Gastroesophageal sphincter (tissue), 4 donors: Measurements from ENCODE around the gene ELMO3. TPM values are rescaled to one million over a fixed set of nuclear protein-coding genes. Genes with fewer than 3 reads are reported as not detected.

Experiments used
- ATAC-seq: fragments of 150-250 bp; one replicate; pipeline ENCODE4 v1.9.1; 2016; ENCODE audit warnings: mild to moderate bottlenecking, moderate library complexity
- H3K27ac ChIP-seq, 4 donors: fragments of 200-600 bp; sonication (generic) in 3 of 4; 1 replicate in 3 of 4; 2 replicates in 1 of 4; pipeline ENCODE4 v1.5.1; 2016 to 2019
- H3K27me3 ChIP-seq: fragments of 200-600 bp; sonication (generic); one replicate; pipeline ENCODE4 v1.5.1; 2019
- H3K36me3 ChIP-seq, 2 donors: fragments of 200-600 bp; sonication (generic); one replicate each; pipeline ENCODE4 v1.5.1; 2019; ENCODE audit warnings: control low read depth in 1 of 2
- H3K4me1 ChIP-seq, 3 donors: fragments of 200-600 bp; sonication (generic); 1 replicate in 2 of 3; 2 replicates in 1 of 3; pipeline ENCODE4 v1.5.1; 2016 to 2019; ENCODE audit warnings: control low read depth in 2 of 3
- H3K4me3 ChIP-seq, 2 donors: fragments of 200-600 bp; sonication (generic); one replicate each; pipeline ENCODE4 v1.5.1; 2019; ENCODE audit warnings: mild to moderate bottlenecking in 1 of 2, moderate library complexity in 1 of 2
- H3K9me3 ChIP-seq, 3 donors: fragments of 200-600 bp; sonication (generic); one replicate each; pipeline ENCODE4 v1.5.1; 2017 to 2019; ENCODE audit warnings: control low read depth in 2 of 3
- CTCF ChIP-seq, 4 experiments: fragments of 200-600 bp in 2 of 4; fragments of 450-650 bp in 2 of 4; sonication (generic) in 1 of 4; IDR thresholded peaks; one replicate each; pipeline ENCODE4 v1.5.1; 2017 to 2019; ENCODE audit warnings: antibody characterized with exemption in 4 of 4, mild to moderate bottlenecking in 2 of 4, moderate library complexity in 2 of 4
- EP300 ChIP-seq: sonication (generic); formaldehyde crosslinking; IDR thresholded peaks from one replicate; pipeline ENCODE4 v1.6.1; 2017; ENCODE audit warnings: antibody characterized with exemption, mild to moderate bottlenecking
- POLR2A ChIP-seq, 2 donors: fragments of 450-650 bp; IDR thresholded peaks; one replicate each; pipeline ENCODE4 v1.6.1; 2017; ENCODE audit warnings: antibody characterized with exemption in 2 of 2, mild to moderate bottlenecking in 2 of 2, moderate library complexity in 1 of 2
- POLR2AphosphoS5 ChIP-seq: sonication (generic); formaldehyde crosslinking; IDR thresholded peaks from one replicate; pipeline ENCODE4 v1.6.1; 2017; ENCODE audit warnings: antibody characterized with exemption
- WGBS, 2 donors: methylation state at CpG; one replicate each; pipeline ENCODE4 v1.1.5; 2018; ENCODE audit warnings: low coverage in 1 of 2; 5-methylcytosine and 5-hydroxymethylcytosine counted together
- total RNA-seq, 4 donors: library from RNA; depleted of rRNA; stranded (reverse); fragments of >200 nt; gene quantifications; one replicate each; pipeline ENCODE4 v1.1.0, GENCODE V29; 2016

The ELMO3 gene
- total RNA-seq, 4 donors from 2014 or later, result 0.15 to 3.9 (median 1.3) TPM

DNA sequence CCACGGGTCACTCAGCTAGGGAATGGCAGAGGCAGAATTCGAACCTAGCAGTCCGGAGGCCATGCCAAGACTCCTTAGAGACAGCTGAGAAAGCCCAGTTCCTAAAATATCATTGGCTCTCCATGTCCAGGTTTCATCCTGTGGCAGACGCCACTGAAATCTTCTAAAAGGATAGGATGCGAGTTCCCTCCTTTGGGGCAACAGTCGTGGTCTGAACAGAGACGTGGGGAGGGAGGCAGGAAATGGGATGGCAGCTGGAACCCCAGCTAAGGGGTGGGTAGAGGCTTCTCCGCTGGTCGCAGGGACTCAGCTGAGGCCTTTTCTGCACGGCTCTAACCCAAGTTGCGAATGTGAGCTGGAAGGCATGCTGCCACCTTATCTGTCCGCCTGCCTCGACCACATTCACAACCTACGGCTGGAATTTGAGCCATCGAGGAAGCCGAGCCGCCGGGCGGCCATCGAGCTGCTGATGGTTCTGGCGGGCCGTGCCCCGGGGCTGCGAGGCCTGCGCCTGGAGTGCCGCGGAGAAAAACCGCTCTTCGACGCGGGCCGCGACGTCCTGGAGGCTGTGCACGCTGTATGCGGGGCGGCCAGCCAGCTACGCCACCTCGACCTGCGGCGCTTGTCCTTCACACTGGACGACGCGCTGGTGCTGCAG, 36.3 kb upstream of the ELMO3 start:
- H3K9me3 ChIP-seq, result no peaks in the 10 kb centered on the region
- WGBS, 2 donors, result 30 to 39% methylated on average over 3 to 4 of the region's 44 CpGs
- H3K27ac ChIP-seq, result peak overlapping the region; percentile 78 to 97 (median 90)
- H3K36me3 ChIP-seq, result peaks cover 0 to 13% of the 10 kb centered on the region in 2 donors
- peaks cover 0 to 92% (median 37%) of the 10 kb centered on the region in 3 donors for H3K4me1 ChIP-seq
- H3K4me3 ChIP-seq, result peak overlapping the region; percentile 21 to 58
- no peak for TF ChIP-seq CTCF (IDR thresholded peaks at IDR 0.05)
- TF ChIP-seq EP300, result no peak
- no peak for TF ChIP-seq POLR2A (IDR thresholded peaks at IDR 0.05)
- TF ChIP-seq POLR2AphosphoS5, result no peak
- H3K27me3 ChIP-seq, result peaks cover 38% of the 10 kb centered on the region
- ATAC-seq, result no peak

GRCh38 chr16:67163164-67163998, 35.5 kb upstream of the ELMO3 start:
- Histone ChIP-seq H3K9me3 (no peaks in the 10 kb centered on the region), H3K27ac (peak overlapping the region; percentile 78 to 97 (median 90)), H3K36me3 (peaks cover 0 to 15% of the 10 kb centered on the region in 2 donors), H3K4me1 (peaks cover 0 to 96% (median 37%) of the 10 kb centered on the region in 3 donors), H3K27me3 (peaks cover 38% of the 10 kb centered on the region), H3K4me3 (peak overlapping the region; percentile 21 to 58)
- 1% methylated on average over 32 of the region's 99 CpGs; no CpG with 5 or more reads in 1 of the 2 donors for WGBS, 2 donors
- peak; percentile 50 for ATAC-seq
- peak in 1 of 4 experiments; percentile 15 for TF ChIP-seq CTCF (IDR thresholded peaks at IDR 0.05)
- peak; percentile 33 to 52 for TF ChIP-seq POLR2A (IDR thresholded peaks at IDR 0.05)
- TF ChIP-seq EP300, result no peak
- TF ChIP-seq POLR2AphosphoS5, result peak; percentile 15

DNA sequence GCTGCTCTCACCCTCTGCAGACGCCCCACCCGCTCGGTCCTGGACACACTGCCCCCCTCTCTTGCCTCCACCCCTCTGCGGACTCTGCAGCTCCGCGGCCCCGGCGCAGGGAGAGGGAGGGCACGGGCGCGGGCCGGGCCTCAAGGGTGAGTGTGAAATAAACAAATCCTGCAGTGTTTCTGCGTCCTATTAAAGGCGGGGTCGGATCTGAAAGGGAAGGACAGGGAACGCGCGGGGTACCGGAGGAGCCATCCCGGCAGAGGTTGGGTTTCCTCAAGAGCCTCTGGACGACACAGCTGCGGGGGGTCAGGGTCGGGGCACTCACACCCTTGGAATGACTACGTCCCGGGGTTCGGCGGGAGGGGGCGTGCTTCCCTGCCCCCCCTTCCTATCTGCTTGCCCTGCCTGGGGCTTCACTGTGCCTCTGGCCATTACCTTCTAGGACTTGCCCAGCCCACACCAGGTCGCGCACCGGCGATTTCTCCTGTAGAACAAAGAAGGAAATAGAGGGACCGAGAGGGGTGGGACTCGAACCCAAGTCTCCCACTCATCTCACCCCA, 34.9 kb upstream of the ELMO3 start:
- H3K4me1 ChIP-seq, result peaks cover 0 to 96% (median 43%) of the 10 kb centered on the region in 3 donors
- H3K36me3 ChIP-seq, result peaks cover 0 to 19% of the 10 kb centered on the region in 2 donors
- H3K4me3 ChIP-seq, result peak overlapping the region; percentile 21 to 58
- peaks cover 38% of the 10 kb centered on the region for H3K27me3 ChIP-seq
- WGBS, 2 donors, result 0 to 2% methylated on average over 13 to 15 of the region's 34 CpGs
- H3K9me3 ChIP-seq, result no peaks in the 10 kb centered on the region
- peak overlapping the region; percentile 78 to 97 (median 90) for H3K27ac ChIP-seq
- TF ChIP-seq POLR2AphosphoS5 (no peak), POLR2A (IDR thresholded peaks at IDR 0.05) (peak in 1 of 2 donors; percentile 6)
- ATAC-seq, result peak; percentile 35

DNA sequence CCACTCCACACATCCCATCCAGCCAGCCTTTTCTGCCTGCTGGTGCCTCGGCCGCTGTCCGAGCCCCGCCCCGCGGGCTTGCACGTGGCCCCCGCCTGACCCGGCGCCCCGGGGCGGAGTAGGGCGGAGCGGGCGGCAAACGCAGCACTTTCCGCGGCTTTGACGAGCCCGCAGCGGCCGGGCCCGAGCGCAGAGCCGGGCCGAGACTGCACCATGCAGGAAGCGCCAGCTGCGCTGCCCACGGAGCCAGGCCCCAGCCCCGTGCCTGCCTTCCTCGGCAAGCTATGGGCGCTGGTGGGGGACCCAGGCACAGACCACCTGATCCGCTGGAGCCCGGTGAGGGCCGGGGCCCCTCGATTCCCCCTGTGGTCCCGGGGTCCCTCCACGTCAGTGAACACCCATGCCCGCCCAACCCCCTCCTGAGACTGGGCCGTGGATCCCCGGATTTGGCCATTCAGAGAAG, 34.3 kb upstream of the ELMO3 start, which contains the start of gene HSF4:
Gene HSF4 (plus strand): TSS at position 147 of the 463 bp plus-strand sequence. CDS start 67 bp downstream, at position 214.
- Histone ChIP-seq H3K9me3 (no peaks in the 10 kb centered on the region), H3K36me3 (peaks cover 0 to 19% of the 10 kb centered on the region in 2 donors), H3K4me3 (peak within 1 kb of the TSS; percentile 21 to 58), H3K27me3 (peaks cover 38% of the 10 kb centered on the region), H3K27ac (peak within 1 kb of the TSS; percentile 78 to 97 (median 90)), H3K4me1 (peaks cover 0 to 97% (median 49%) of the 10 kb centered on the region in 3 donors)
- no CpG with 5 or more reads among the region's 41 CpGs for WGBS, 2 donors
- TF ChIP-seq CTCF (IDR thresholded peaks at IDR 0.05) (no peak), POLR2A (IDR thresholded peaks at IDR 0.05) (peak; percentile 72 to 74), POLR2AphosphoS5 (peak; percentile 29), EP300 (no peak)
- peak; percentile 52 for ATAC-seq
